HG03432 (cell line): Measurements from ENCODE around the gene RGS1.

Experiments
- ATAC-seq: cut with Tn5 transposase; IDR thresholded peaks from one replicate; pipeline ENCODE4 v1.9.1; 2021; ENCODE audit warnings: mild to moderate bottlenecking, moderate library complexity; ENCODE audit not compliant: unreplicated experiment

RGS1 gene

DNA sequence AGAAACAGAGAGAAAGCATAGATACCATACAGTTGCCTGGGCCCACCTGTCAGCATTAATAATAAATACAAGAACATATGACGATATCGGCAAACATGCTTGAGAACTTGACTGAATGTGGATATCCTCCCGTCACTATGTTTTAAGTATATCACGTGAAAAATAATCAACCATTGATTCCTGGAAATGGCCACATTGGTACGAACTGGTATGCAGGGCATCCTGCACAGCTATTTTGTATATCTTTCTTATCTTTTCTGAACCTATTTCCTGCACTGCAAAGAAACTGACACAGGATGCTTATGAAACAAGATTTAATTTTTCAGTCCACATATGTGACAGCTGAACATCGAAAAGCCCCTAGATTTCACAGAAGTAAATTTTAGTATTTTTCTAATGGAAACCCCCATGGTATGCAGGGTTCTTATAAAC, 22.8 kb upstream of the RGS1 start:
- ATAC-seq: peak; percentile 33

DNA sequence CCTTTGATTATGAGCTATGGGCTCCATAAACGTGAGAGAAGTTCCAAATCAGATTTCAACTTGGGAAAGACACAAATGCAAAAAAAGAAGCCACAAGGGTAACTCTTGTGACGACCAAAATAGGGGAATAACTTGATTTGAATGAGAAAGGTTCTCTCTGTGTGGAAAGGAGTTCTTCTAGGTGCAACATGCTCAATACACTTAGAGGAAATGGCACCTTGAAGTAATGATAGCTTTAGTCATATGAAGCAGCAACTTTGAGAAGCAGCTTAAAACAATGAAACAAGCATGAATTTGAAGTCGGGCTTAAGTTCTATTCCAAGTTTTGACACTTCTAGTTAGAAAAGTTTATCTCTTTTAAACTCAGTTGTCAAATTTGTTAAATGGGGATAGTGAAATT, 21.8 kb upstream of the RGS1 start:
- no peak for ATAC-seq

DNA sequence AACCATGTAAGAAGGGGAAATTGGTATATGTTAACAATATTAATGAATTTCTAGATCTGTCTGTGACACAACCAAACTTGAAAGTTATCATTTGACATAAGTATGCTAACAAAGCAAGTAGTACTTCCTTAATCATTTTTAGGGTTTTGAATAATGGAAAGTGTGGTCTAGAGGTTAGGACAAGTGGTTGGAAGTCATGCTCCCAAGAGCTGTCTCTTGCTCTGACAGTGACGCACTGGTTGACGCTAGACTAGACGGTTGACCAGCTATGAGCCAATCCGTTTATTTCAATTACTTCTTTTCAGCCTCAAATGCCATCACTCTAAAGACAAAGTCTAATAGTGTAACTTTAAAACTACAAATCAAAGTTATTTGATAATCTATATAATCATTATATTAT, 20.7 kb upstream of the RGS1 start:
- ATAC-seq: no peak

DNA sequence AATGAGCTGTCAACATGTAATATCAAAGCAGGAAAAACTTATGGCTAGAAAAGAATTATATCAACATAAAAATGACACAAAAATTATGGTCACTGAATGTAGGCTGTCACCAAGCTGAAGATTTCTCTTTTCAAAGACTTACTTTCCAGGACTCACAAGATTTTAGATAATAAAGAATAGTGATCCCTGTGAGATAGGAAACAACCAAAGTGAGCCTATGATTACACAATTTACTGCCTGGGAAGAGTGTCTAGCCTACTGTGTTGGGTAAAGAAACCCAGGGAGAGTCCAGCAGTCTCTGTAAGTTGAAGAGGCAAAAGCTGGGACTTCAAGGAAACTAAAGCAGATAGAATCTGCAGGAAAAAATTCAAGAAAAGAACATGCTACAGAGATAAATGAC, 20.2 kb upstream of the RGS1 start:
- ATAC-seq: no peak

DNA sequence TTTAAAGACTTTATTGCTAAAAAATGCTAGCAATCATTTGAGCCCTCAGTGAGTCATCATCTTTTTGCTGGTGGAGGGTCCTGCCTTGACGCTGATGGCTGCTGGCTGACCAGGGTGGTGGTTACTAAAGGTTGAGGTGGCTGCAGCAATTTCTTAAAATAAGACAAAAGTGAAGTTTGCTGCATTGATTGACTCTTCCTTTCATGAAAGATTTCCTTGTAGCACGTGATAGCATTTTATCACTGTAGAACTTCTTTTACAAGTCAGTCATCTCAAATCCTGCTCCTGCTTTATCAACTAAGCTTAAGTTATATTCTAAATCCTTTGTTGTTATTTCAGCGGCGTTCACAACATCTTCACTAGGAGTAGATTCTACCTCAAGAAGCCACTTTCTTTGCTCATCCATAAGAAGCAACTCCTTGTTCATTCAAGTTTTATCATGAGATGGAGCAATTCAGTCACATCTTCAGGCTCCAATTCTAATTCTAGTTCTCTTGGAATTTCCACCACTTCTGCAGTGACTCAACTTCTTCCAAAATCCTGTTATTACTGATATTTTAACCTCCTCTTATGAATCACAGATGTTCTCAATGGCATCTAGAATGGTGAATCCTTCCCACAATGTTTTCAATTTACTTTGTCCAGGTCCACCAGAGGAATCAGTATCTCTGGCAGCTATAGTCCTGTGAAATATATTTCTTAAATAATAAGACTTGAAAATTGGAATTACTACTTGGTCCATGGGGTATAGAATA, 17.6 kb upstream of the RGS1 start:
- no peak for ATAC-seq

DNA sequence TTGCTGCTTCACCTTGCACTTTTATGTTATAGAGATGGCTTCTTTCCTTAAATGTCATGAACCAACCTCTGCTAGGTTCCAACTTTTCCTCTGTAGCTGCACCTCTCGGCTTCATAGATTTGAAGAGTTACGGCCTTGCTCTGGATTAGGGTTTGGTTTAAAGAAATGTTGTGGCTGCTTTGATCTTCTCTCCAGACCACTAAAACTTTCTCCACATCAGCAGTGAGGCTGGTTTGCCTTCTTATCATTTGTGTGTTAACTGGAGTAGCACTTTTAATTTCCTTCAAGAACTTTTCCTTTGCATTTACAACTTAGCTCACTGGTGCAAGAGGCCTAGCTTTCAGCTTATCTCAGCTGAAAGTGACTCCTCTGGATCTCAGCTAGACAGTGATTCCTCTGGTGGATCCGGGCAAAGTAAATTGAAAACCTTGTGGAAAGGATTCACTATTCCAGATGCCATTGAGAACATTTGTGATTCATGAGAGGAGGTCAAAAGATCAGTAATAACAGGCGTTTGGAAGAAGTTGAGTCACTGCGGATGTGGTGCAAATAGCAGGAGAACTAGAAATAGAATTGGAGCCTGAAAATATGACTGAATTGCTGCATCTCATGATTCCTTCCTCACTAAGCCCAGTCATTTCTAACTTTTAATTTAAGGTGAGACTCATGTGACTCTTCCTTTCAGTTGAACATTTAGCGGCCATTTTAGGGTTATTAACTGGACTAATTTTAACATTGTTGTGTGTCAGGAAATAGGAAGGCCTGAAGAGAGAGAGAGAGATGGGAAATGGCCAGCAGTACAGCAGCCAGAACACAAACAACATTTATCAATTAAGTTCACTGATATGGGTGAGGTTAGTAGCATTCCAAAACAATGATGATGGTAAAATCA, 16.2 kb upstream of the RGS1 start:
- ATAC-seq: peak; percentile 85

DNA sequence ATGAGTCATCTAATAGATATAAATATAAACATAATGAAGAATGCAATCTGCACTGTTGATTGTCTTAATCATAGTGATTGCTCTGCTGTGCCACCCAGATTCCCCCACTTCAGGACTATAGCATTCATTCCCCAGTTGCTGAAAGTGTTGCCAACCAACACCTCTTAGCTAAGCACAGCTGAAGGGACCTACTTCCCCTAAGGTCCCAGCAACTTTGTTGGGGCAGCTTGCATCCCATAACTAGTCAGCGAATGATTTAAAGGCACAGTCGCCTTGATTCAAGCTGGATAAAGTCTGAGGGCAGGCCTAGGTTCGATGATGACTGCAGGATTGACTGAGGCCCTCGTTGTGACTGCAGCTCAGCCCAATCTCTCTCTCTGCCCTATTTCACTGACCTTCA, 14.3 kb upstream of the RGS1 start:
- no peak for ATAC-seq

DNA sequence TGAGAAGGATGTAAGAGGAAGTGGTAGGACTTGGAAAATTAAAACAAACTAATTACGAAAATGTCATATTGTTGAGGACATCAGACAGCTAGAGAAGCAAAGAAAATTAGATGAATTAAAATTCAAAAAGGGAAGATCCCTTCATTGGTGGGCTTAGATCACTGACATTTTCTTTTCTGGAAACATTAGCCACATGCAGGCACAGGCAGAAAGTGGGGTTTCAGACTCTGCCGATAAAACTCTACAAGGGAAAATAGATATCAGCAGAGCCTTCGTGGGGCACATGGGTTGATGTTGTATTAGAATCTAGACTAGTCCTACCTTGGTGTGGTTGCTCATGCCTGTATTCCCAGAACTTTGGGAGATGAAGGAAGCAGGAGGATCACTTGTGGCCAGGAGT, 12.4 kb upstream of the RGS1 start:
- no peak for ATAC-seq

DNA sequence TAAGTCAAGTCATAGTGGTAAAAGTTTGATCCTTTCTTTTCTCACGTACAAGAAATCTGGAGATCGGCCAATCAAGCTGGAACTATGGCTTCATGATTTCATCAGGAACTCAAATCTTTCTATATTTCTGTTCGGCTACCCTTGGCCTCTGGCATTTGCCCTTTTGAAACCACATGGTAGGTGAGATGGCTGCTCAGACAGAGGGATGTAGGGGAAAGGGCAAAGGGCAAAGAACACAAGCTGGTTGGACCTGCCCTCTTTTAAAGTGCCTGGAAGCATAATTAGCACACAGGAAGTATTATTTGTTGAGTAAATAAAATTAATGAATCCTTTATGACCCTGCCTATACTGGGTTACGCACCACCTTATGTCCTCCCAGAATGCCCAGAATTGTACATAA, 11.5 kb upstream of the RGS1 start:
- ATAC-seq: no peak

DNA sequence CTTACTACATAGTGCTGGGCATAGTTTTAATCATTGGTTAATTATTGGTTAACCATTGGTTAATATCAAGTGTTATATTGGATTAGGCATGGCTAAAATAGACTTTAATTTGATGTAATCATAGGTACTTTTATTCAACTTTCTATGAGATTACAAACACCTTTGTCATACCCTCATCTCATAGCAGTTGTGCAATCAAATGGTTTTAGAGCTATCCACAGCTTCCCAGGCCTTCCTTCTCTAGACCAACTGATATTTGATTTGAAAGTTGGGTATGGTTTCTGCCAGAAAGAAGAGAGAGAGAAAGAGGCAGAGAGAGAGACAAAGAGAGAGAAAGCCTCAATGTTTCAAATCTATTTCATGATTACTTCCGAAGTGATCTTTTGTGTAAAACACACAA, 9.6 kb upstream of the RGS1 start:
- ATAC-seq: no peak

DNA sequence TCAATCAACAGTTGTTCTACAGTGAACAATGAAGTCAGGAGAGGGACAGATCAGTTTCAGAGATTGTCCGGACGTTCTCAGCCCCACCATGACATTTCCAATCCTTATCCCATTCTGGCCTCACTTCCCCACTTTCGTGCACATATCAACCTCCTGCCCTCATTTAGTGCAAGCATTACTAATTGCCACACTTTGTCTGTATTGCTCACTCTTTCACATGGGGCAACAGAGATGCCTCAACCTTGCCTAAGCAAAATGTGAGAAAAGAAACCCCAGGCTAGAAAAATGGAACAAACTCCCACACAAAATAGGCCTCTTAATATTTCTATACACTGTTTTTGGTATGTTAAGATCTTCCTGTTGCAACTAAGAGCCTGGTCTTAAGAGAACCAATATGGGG, 8.9 kb upstream of the RGS1 start:
- no peak for ATAC-seq

DNA sequence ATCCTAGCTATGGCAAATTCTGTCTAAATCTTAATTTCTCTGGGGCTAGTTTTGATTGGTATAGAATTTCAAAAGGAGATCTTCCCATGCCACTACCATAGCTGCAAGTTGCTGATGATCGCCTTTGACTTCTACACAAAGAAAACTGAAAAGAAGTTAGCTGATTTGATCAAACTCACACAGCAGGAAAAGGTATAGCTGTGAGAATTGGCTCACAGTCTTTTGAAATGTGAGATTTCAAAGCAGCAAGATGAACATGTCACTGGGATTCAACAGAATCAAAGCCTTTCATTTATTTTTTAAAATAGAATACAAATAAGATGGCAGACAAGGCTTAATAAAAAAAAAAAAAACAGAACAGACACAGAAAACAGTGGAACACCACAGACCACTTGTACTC, 7.5 kb upstream of the RGS1 start:
- ATAC-seq: no peak

DNA sequence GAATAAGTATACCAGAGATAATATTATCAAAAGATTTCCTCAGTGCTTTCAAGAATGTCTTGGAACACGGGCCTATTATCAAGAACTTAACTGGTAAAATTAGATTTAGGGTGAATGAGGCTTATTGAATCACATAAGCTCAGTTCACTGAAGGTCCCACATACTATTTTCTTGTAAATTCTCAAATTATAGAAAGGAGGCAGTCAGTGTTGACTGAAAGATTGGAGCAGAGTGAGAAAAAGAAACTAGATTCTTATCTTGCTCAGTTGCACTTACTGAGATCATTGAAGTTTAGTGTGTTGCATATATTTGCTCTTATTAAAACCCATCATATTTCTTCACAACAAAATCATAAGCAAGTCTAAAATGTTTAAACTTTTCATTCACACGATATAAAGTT, 3.9 kb upstream of the RGS1 start:
- ATAC-seq: no peak

DNA sequence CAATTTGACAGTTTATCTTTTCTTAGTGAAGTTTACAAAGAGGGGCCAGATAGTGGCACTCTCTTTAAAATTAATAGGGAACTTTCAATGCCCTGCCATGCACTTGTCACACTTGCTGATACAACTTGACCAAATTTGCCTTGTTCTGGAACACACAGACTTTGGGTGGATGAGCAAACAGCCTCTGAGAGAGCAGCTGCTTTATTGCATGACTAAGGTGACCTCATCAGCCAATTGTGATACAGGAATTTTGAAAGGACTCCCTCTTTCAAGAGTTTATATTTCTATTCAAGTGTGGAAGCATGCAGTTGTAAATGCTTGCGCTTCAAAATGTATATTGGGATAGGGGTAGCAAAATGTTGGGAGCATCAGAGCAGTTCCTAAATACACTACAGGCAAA, 2.1 kb upstream of the RGS1 start:
- ATAC-seq: no peak

DNA sequence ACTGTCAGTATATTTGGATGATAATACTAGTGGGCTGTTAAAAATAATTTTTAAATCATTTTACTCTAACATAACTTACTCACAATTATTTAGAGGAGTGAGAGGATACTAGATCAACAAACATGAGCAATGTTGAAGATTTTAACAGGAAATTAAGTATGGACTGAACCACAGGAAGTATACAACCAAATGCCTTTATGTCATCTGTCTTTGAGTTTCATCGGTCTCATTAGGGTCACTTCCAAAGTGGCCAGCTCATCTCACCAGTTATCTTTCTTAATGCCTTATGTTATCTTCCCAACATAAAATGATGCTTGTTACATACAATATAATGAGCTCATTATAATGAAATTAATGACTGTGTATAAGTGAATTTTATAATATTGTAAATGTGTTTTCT, 1.5 kb upstream of the RGS1 start:
- ATAC-seq: no peak

DNA sequence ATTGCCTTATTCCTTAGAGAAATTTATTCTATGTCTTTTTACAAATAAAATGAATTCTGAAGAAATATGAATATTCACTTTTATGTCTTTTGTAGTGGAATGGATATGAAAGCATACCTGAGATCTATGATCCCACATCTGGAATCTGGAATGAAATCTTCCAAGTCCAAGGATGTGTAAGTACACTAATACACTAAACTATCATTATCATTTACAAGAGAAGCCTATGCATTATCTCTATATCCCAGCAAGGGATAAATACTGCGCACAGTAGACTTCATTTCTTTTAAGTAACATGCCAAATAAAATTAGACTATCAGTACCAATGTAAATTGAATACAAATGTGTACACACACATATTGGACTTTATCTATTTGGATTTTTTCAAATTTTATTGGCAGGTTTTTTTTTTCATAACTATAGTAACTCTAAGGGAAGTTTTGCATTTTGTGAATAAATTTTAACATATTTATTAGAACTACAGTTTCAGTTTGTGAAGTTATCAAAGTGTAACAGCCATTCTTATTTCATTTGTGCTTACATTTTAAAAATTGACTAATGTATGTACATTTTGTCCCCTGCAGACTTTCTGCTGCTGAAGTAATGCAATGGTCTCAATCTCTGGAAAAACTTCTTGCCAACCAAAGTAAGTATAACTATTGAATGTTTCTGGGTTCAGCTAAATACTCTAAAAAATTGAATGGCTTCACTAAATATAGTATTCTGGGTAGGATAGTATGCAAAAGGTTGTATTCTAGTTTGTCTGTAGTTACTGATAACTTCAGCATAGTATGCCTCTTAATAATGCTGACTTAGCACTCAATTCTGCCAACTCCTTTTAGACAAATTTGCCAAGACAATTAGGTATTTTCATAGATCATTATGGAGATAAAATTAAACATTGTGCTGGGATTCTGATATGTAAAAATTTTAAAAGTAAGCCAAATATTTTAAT, 894 bp downstream of the RGS1 start:
- no peak for ATAC-seq

DNA sequence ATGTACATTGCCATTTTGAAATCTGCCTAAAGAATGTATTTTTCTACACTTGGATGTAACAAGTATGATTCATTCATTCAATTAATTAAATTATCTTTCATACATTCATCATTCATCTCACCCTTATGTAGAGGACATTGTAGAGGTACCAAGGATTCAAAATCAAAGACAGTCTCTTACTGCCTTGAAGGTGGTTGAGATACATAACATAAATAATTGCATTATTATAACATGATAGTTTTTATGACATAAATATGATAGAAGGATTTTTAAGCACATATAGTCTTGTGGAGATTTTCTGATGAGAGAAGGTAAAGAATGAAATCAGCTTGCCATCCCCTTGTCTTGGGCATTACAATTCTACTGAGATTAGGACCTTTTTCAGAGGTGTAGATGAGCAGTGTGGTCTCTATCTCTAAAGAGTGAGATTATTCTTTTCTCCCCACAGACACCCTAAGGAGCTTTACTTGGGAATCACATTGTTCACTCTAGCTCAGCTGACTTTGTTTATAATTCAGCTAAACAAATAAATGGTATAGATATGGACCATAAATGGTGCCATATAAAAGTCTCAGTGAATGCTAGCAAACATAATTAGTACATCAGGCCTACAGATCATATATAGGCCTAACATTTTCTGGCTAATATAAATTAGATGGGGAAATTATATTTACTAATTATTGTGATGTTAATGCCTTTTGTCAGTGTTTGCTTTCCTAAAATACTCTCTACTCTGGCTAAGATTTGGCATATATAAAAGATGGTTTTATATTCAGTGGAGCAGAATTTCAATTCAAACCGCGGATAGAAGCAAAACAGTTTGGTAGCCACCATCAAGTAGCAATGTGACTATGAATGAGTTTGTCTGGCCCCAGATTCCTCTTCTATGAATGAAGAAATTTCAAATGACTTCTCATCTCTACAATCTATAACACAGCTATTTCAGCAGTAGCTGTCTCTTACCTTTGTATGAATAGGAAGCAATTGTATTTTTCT, 1.9 kb downstream of the RGS1 start:
- no peak for ATAC-seq

DNA sequence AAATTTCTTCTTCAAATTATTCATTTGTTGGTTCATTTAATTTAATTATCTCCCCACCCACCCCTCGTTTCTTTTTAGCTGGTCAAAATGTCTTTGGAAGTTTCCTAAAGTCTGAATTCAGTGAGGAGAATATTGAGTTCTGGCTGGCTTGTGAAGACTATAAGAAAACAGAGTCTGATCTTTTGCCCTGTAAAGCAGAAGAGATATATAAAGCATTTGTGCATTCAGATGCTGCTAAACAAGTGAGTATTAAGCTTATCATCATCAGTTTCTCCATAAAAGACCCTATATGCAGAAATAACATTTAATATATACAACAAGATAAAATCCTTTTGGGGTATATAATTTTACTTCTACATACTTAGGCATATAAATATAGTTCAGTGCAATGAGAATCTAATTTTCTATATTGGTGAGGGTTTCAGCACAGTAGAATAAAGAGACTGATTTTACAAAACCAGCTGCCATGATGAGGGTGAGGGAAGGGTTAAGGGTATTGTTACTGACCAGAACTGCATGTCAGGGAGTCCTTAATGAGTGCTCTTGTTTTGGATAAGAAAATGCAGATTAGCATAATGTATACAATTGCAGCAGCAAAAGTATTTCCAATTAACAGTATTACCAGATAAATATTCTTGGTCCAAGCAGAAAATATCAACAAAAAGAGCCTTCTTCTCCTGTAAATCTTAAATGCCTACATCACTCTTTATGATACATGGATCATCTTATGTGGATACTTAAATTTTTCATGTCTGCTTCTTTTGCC, 2.8 kb downstream of the RGS1 start:
- ATAC-seq: no peak

DNA sequence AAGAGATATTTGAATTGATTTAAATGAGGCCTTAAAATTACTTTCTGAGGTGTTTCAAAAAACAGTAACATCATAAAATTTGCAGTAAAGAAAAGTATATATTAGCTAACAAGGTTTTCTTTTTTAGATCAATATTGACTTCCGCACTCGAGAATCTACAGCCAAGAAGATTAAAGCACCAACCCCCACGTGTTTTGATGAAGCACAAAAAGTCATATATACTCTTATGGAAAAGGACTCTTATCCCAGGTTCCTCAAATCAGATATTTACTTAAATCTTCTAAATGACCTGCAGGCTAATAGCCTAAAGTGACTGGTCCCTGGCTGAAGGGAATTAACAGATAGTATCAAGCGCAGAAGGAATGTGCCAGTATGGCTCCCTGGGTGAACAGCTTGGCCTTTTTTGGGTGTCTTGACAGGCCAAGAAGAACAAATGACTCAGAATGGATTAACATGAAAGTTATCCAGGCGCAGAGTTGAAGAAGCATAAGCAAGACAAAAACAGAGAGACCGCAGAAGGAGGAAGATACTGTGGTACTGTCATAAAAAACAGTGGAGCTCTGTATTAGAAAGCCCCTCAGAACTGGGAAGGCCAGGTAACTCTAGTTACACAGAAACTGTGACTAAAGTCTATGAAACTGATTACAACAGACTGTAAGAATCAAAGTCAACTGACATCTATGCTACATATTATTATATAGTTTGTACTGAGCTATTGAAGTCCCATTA, 3.6 kb downstream of the RGS1 start:
- peak; percentile 24 for ATAC-seq
